Spleen (tissue), 11 donors: ENCODE data around the gene CDON. TPM values are rescaled to one million over a fixed set of nuclear protein-coding genes. Genes with fewer than 3 reads are reported as not detected.

Experiments used
- DNase-seq: peaks from one replicate; pipeline ENCODE4 v3.0.0-alpha.2; 2020
- H3K27ac ChIP-seq, 8 donors: fragments of 200-600 bp; sonication (generic) in 7 of 8; 1 replicate in 4 of 8; 2 replicates in 4 of 8; pipeline versions ENCODE4 v1.5.0 to v1.8.0; 2016 to 2021; ENCODE audit warnings: inconsistent platforms in 4 of 8, mild to moderate bottlenecking in 4 of 8, moderate library complexity in 1 of 8
- H3K27me3 ChIP-seq, 7 donors: fragments of 200-600 bp; sonication (generic) in 6 of 7; replicated peaks in 1 of 7; 1 replicate in 4 of 7; 2 replicates in 3 of 7; pipeline versions ENCODE4 v1.5.0 to v1.8.0; 2016 to 2021; ENCODE audit warnings: inconsistent platforms in 3 of 7, mild to moderate bottlenecking in 1 of 7
- H3K36me3 ChIP-seq, 6 donors: fragments of 200-600 bp; sonication (generic) in 5 of 6; 1 replicate in 4 of 6; 2 replicates in 2 of 6; pipeline versions ENCODE4 v1.5.0 to v1.8.0; 2016 to 2021; ENCODE audit warnings: inconsistent platforms in 2 of 6
- H3K4me1 ChIP-seq, 6 donors: fragments of 200-600 bp; sonication (generic) in 5 of 6; 1 replicate in 3 of 6; 2 replicates in 3 of 6; pipeline versions ENCODE4 v1.5.0 to v1.8.0; 2016 to 2021; ENCODE audit warnings: inconsistent platforms in 3 of 6
- H3K4me3 ChIP-seq, 8 donors: fragments of 200-600 bp; sonication (generic) in 7 of 8; 1 replicate in 4 of 8; 2 replicates in 4 of 8; pipeline versions ENCODE4 v1.5.0 to v1.8.0; 2016 to 2021; ENCODE audit warnings: inconsistent platforms in 4 of 8, mild to moderate bottlenecking in 4 of 8, moderate library complexity in 2 of 8
- H3K9me3 ChIP-seq, 8 donors: fragments of 200-600 bp; sonication (generic) in 7 of 8; 1 replicate in 4 of 8; 2 replicates in 4 of 8; pipeline versions ENCODE4 v1.5.0 to v1.8.0; 2016 to 2021; ENCODE audit warnings: inconsistent platforms in 4 of 8
- POLR2A ChIP-seq, 3 donors: fragments of 450-650 bp; IDR thresholded peaks; one replicate each; pipeline ENCODE4 v1.5.1; 2017; ENCODE audit warnings: antibody characterized with exemption in 3 of 3, mild to moderate bottlenecking in 1 of 3
- POLR2AphosphoS5 ChIP-seq, 3 donors: sonication (generic); formaldehyde crosslinking; IDR thresholded peaks; one replicate each; pipeline ENCODE4 v1.5.1; 2017; ENCODE audit warnings: antibody characterized with exemption in 3 of 3
- WGBS, 5 donors: extraction: QIAGEN DNeasy Blood & Tissue Kit in 3 of 5; methylation state at CpG; one replicate each; pipeline versions ENCODE4 v1.1.5 to v1.1.7; 2013 to 2018; 5-methylcytosine and 5-hydroxymethylcytosine counted together
- intact Hi-C: fragments of 100-400 bp; cut with DNase I; formaldehyde crosslinking; loops from one replicate; pipeline ENCODE4 v1.15.0; 2023; ENCODE audit warnings: low total_unique reads
- polyA plus RNA-seq, 3 donors: library from polyadenylated mRNA; stranded (reverse); fragments of 200-250 nt; gene quantifications; one replicate each; pipeline ENCODE4 v1.2.1, GENCODE V29; 2013
- total RNA-seq, 7 donors: library from RNA; depleted of rRNA in 3 of 7; stranded (reverse); fragments of >200 nt in 3 of 7; fragmentation: NEBNext Ultra II Directional in 4 of 7; extraction: Animal tissue kit (Norgen Biotek cat#: 25700) in 4 of 7; gene quantifications; one replicate each; pipeline versions ENCODE4 v1.1.0 to v1.2.1, GENCODE V29; 2016 to 2021
- TF ChIP-seq, protein P1 (sequence below), 11 experiments: fragments of 200-600 bp in 7 of 11; fragments of 450-650 bp in 4 of 11; sonication (generic) in 4 of 11; IDR thresholded peaks in 8 of 11; conservative IDR thresholded peaks in 3 of 11; 1 replicate in 7 of 11; 2 replicates in 4 of 11; pipeline versions ENCODE4 v1.4.0 to v1.8.0; 2016 to 2021; ENCODE audit warnings: antibody characterized with exemption in 11 of 11, inconsistent platforms in 4 of 11, mild to moderate bottlenecking in 1 of 11
- donor health status: healthy with polysubstance abuse.
- donor health status: DM: no; HTN: no; CAD: no; lungs with moderate emphysema.
- donor health status: DM: no; HTN: no; CAD: no.
- donor health status: Bipolar disorder and iron deficiency.
- donor health status: healthy.
- donor health status: DM: no; HTN: no; CAD: no.
- donor health status: DM: yes; HTN: yes; CAD: no.

CDON gene
- total and polyA plus RNA-seq, 10 donors: 0.30 to 5.3 (median 2.3) TPM

DNA sequence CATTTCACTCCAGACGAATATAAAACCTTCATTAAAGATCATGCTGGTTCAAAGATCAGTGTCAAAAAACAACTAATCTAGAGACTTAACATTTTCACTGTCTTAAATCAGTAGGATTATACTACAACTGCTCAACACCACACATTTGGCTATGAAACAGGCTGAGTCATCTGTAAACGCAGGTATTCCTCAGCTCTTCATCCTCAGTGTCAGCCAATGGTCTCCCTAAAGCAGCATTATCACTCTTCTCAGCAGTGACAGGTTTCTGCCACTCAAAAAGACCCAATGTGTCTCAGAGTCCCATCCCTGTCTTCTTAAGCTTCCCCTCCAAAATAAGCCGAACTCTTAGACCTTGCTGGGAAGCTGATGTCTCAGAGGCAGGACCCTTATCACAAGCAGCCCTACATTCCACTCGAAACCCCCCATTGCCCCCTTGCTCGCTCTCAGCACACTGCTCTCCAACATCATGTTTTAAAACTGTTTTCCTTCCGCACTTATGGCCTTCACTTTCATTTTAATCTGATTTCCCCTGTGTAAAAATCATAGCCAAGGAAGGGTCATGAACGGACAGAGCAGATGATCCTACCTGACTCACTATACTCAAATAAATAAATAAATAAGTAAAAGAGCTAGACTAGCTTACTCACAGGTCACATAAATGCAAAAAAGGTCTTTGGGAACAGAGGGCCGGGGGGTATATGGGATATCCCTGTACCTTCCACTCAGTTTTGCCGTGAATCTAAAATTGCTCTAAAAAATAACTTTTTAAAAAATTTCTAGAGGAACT is 23.0 kb downstream of the CDON start:
- Histone ChIP-seq H3K4me3 (no peak overlapping the region), H3K27ac (no peak overlapping the region), H3K9me3 (no peaks in the 10 kb centered on the region), H3K36me3 (no peaks in the 10 kb centered on the region), H3K4me1 (no peaks in the 10 kb centered on the region), H3K27me3 (peaks cover 0 to 36% (median 7%) of the 10 kb centered on the region in 7 donors)
- WGBS, 5 donors: 71 to 81% (median 78%) methylated on average over 9 of the region's 9 CpGs
- TF ChIP-seq, protein P1, sequence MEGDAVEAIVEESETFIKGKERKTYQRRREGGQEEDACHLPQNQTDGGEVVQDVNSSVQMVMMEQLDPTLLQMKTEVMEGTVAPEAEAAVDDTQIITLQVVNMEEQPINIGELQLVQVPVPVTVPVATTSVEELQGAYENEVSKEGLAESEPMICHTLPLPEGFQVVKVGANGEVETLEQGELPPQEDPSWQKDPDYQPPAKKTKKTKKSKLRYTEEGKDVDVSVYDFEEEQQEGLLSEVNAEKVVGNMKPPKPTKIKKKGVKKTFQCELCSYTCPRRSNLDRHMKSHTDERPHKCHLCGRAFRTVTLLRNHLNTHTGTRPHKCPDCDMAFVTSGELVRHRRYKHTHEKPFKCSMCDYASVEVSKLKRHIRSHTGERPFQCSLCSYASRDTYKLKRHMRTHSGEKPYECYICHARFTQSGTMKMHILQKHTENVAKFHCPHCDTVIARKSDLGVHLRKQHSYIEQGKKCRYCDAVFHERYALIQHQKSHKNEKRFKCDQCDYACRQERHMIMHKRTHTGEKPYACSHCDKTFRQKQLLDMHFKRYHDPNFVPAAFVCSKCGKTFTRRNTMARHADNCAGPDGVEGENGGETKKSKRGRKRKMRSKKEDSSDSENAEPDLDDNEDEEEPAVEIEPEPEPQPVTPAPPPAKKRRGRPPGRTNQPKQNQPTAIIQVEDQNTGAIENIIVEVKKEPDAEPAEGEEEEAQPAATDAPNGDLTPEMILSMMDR (IDR thresholded peaks at IDR 0.05 in 8 of 11, conservative IDR thresholded peaks at IDR 0.05 in 3 of 11): no peak
- no peak for DNase-seq
- intact Hi-C loops: no loop called here

DNA sequence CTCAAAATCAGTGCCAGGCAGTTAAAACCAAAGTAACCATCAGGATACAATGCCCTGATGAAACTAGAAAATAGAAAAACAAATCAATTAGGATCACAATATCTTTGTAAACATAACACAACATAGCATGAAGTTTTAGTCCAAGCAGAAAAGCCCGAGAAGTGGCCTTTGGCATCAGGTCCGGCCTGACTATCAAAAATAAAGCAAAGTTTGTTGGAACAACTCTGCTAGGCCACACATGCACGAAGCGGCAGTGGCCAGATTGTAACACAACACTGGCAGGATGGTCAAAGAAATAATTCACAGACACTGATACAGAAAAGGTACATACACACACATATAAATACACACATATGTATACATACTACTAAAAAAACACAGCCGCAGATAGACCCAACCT is 26.9 kb downstream of the CDON start:
- no peak overlapping the region for H3K27ac ChIP-seq
- peaks cover 0 to 71% (median 17%) of the 10 kb centered on the region in 7 donors for H3K27me3 ChIP-seq
- intact Hi-C loops: no loop called here
- DNase-seq: no peak
- 87 to 95% (median 92%) methylated on average over 5 of the region's 5 CpGs for WGBS, 5 donors
- H3K4me3 ChIP-seq: no peak overlapping the region
- H3K9me3 ChIP-seq: no peaks in the 10 kb centered on the region
- H3K4me1 ChIP-seq: peaks cover 0 to 3% (median 0%) of the 10 kb centered on the region in 6 donors
- TF ChIP-seq, protein P1 (IDR thresholded peaks at IDR 0.05 in 8 of 11, conservative IDR thresholded peaks at IDR 0.05 in 3 of 11): no peak
- TF ChIP-seq POLR2A (IDR thresholded peaks at IDR 0.05) (no peak), POLR2AphosphoS5 (IDR thresholded peaks at IDR 0.05) (no peak)
- no peaks in the 10 kb centered on the region for H3K36me3 ChIP-seq

DNA sequence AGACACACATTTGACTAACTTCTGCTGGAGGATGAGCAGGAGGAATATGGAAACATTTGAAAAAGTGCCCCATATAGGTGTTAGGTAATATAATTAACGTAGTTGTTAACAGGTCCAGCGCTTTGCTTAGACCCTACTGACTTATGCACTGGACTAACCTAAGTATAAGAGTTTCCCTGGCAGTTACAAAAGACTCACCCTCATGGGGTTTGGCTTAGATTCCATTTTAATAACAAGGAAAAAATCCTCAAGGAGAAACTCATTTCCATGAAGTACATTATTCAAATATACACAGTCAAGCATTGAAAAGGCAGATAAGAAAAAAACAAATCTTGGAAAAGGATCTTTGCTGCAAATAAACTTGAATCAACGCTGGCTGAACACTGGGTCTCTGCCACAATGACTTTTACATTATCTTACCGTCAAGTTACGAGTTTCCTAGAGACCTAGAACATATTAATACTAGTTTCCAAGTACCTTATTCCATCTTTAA is 27.7 kb downstream of the CDON start:
- H3K4me3 ChIP-seq: no peak overlapping the region
- no peak overlapping the region for H3K27ac ChIP-seq
- 65 to 75% (median 71%) methylated on average over 5 of the region's 5 CpGs for WGBS, 5 donors
- DNase-seq: no peak
- intact Hi-C loops: no loop called here
- H3K4me1 ChIP-seq: peaks cover 0 to 3% (median 0%) of the 10 kb centered on the region in 6 donors
- H3K9me3 ChIP-seq: no peaks in the 10 kb centered on the region
- H3K27me3 ChIP-seq: peaks cover 0 to 67% (median 18%) of the 10 kb centered on the region in 7 donors
- TF ChIP-seq, protein P1 (IDR thresholded peaks at IDR 0.05 in 8 of 11, conservative IDR thresholded peaks at IDR 0.05 in 3 of 11): no peak
- TF ChIP-seq POLR2A (IDR thresholded peaks at IDR 0.05) (no peak), POLR2AphosphoS5 (IDR thresholded peaks at IDR 0.05) (no peak)
- no peaks in the 10 kb centered on the region for H3K36me3 ChIP-seq
